ENCODE results near the gene RNGTT. TPM values are rescaled to one million over a fixed set of nuclear protein-coding genes. Genes with fewer than 3 reads are reported as not detected.

RNGTT gene
- total and polyA plus RNA-seq, 8 donors, result 1.8 to 31.6 (median 5.8) TPM

DNA sequence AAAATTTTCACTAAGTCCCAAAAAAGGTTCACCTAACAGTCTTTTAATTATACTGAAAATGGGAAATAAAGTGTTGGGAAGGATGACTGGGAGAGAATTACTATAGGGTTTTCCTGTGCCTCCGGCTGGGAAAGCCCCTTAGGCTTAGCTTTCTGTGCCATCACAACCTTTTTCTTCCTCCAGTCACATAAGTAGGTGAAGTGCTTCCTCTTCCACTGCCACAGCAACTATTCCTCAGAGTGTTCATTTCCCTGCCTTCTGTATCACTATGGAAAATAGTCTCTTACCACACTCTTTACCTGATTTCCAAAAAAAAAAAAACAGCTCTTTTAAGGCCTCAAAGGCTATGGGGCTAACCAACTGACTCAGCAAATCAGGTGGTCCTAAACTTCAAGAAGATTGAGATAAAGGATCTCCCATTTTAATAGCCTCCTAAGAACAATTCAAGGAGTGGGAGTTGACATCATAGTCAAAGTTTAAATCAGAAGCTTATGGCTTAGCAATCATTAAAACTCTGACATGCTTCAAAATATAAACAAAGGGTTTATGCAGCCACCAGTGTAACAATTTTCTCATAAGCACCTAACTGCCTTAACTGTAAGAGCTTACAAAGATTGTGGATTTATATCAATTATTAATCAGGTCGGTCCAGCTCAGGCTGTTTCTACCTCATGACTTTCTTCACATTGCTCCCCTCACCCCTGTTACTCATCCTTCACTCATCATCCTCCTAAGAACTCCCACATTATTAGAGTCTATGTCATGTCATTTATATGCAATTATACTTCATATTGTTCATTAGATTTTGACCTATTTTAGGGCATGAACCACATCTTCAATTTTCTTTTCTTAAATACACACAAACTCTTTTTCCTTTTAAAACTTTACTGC, 95.3 kb downstream of the RNGTT start:
- H3K27ac ChIP-seq, result no peak overlapping the region
- H3K4me3 ChIP-seq, result no peak overlapping the region
- H3K36me3 ChIP-seq, result no peaks in the 10 kb centered on the region
- H3K27me3 ChIP-seq, result no peaks in the 10 kb centered on the region
- intact Hi-C loops (cut with DNase I; ENCODE audit: low total_unique reads), result no loop called here
- no peak for TF ChIP-seq POLR2A (IDR thresholded peaks at IDR 0.05)
- no peak for TF ChIP-seq POLR2AphosphoS5 (IDR thresholded peaks at IDR 0.05)
- TF ChIP-seq, protein P1, sequence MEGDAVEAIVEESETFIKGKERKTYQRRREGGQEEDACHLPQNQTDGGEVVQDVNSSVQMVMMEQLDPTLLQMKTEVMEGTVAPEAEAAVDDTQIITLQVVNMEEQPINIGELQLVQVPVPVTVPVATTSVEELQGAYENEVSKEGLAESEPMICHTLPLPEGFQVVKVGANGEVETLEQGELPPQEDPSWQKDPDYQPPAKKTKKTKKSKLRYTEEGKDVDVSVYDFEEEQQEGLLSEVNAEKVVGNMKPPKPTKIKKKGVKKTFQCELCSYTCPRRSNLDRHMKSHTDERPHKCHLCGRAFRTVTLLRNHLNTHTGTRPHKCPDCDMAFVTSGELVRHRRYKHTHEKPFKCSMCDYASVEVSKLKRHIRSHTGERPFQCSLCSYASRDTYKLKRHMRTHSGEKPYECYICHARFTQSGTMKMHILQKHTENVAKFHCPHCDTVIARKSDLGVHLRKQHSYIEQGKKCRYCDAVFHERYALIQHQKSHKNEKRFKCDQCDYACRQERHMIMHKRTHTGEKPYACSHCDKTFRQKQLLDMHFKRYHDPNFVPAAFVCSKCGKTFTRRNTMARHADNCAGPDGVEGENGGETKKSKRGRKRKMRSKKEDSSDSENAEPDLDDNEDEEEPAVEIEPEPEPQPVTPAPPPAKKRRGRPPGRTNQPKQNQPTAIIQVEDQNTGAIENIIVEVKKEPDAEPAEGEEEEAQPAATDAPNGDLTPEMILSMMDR (IDR thresholded peaks at IDR 0.05), result no peak
- no peak for TF ChIP-seq EP300 (IDR thresholded peaks at IDR 0.05)
- H3K9me3 ChIP-seq, result no peaks in the 10 kb centered on the region
- no peaks in the 10 kb centered on the region for H3K4me1 ChIP-seq
- 71 to 82% (median 77%) methylated on average over 2 of the region's 2 CpGs for WGBS, 5 donors
- DNase-seq, result no peak

DNA sequence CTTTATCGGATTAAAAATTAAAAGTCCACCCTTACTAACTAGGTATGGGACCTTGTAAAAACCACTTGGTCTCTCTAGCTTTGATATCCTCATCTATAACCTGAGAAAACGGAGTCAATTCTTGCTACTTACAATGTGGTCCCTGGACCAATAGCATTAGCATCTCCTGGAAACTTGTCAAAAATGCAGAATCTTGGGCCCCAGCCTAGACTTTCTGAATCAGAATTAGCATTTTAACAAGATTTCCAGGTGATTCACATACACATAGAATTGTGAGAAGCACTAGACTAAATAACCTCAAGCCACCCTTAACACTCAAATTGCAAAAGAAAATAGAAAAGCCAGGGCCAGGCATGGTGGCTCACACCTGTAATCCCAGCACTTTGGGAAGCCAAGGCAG, 96.6 kb downstream of the RNGTT start:
- Histone ChIP-seq H3K27me3 (no peaks in the 10 kb centered on the region), H3K27ac (no peak overlapping the region), H3K4me3 (no peak overlapping the region), H3K4me1 (no peaks in the 10 kb centered on the region), H3K9me3 (no peaks in the 10 kb centered on the region), H3K36me3 (peaks cover 0 to 6% (median 0%) of the 10 kb centered on the region in 4 donors)
- TF ChIP-seq POLR2A (IDR thresholded peaks at IDR 0.05), result no peak
- TF ChIP-seq, protein P1 (IDR thresholded peaks at IDR 0.05), result no peak
- TF ChIP-seq EP300 (IDR thresholded peaks at IDR 0.05), result no peak
- no peak for TF ChIP-seq POLR2AphosphoS5 (IDR thresholded peaks at IDR 0.05)
- WGBS, 5 donors, result 93 to 97% (median 94%) methylated on average over 2 of the region's 2 CpGs
- DNase-seq, result no peak
- intact Hi-C loops (cut with DNase I; ENCODE audit: low total_unique reads), result no loop called here

DNA sequence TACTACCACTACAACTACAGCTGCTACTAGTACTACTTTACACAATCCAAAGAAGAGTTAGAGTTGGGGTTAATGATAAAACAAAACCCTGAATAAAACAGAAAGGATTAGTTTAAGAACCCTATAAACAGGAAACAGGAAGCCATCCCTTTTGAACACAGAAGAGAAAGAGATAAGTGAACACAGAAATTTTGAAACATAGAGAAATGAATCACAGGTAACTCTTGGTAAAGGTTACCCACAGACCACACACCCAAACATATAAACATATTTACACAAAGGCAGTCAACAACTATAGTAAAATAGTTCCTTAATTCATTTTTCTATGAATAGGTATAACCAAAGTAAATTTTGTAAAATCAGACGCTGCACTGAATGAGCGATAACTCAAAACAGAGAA, 98.1 kb downstream of the RNGTT start:
- Histone ChIP-seq H3K36me3 (peaks cover 0 to 6% (median 0%) of the 10 kb centered on the region in 4 donors), H3K27ac (no peak overlapping the region), H3K9me3 (no peaks in the 10 kb centered on the region), H3K4me3 (no peak overlapping the region), H3K27me3 (no peaks in the 10 kb centered on the region), H3K4me1 (no peaks in the 10 kb centered on the region)
- no peak for DNase-seq
- intact Hi-C loops (cut with DNase I; ENCODE audit: low total_unique reads), result no loop called here
- WGBS, 5 donors, result 95 to 99% (median 97%) methylated on average over 2 of the region's 2 CpGs
- TF ChIP-seq, protein P1 (IDR thresholded peaks at IDR 0.05), result no peak
- TF ChIP-seq POLR2AphosphoS5 (IDR thresholded peaks at IDR 0.05), result no peak
- TF ChIP-seq POLR2A (IDR thresholded peaks at IDR 0.05), result no peak
- no peak for TF ChIP-seq EP300 (IDR thresholded peaks at IDR 0.05)

DNA sequence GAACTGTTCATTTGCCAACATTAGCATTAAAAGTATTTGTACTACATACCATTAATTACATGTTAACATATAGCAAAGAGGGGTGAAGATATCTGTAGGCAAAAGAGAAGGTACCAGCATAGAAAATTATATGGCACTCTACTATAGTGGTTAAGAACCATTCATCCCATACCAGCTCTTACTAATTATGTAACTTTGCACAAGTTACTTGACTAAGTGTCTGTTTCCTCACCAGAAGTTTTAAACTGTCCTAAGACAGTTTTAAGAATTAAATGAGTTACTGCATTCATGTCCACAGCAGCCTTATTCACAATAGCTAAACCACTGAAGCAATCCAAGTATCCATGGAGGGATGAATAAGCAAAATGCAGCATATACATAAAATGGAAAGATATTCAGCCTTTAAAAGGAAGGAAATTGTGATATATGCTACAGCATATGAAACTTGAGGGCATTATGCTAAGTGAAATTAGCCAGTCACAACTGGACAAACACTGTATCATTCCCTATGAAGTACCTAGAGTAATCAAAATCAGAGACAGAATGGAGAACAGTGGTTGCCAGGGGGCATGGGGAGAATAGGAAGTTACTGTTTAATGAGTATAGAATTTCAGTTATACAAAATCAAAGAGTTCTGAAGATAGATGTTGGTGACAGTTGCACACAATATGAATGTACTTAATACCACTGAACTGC, 98.9 kb downstream of the RNGTT start:
- Histone ChIP-seq H3K4me1 (no peaks in the 10 kb centered on the region), H3K36me3 (peaks cover 0 to 6% (median 0%) of the 10 kb centered on the region in 4 donors), H3K4me3 (no peak overlapping the region), H3K27me3 (no peaks in the 10 kb centered on the region), H3K9me3 (no peaks in the 10 kb centered on the region), H3K27ac (no peak overlapping the region)
- no peak for DNase-seq
- TF ChIP-seq POLR2AphosphoS5 (IDR thresholded peaks at IDR 0.05) (no peak), POLR2A (IDR thresholded peaks at IDR 0.05) (no peak), EP300 (IDR thresholded peaks at IDR 0.05) (no peak)
- TF ChIP-seq, protein P1 (IDR thresholded peaks at IDR 0.05), result no peak
- intact Hi-C loops (cut with DNase I; ENCODE audit: low total_unique reads), result no loop called here
